HepG2 (cell line): ENCODE data around the gene PITPNM2. TPM values are rescaled to one million over a fixed set of nuclear protein-coding genes. Genes with fewer than 3 reads are reported as not detected.
A peak's percentile ranks its signal among the peaks of the same experiment; 100 is the strongest.

Source experiments
- ELF1 ChIP-seq: sonication (generic); formaldehyde crosslinking; IDR thresholded peaks from 2 replicates; pipeline ENCODE4 v1.4.0; 2020; ENCODE audit warnings: missing genetic modification reagents
- ELK4 ChIP-seq: sonication (generic); formaldehyde crosslinking; IDR thresholded peaks from 2 replicates; pipeline ENCODE4 v1.9.0; 2021; ENCODE audit warnings: missing genetic modification reagents, borderline replicate concordance
- FOXA3 ChIP-seq: IDR thresholded peaks from 2 replicates; pipeline ENCODE4 v1.6.1; 2016; ENCODE audit warnings: missing genetic modification reagents, missing compliant biosample characterization
- ISX ChIP-seq: sonication (generic); formaldehyde crosslinking; conservative IDR thresholded peaks from 2 replicates; pipeline ENCODE4 v1.5.0; 2020; ENCODE audit warnings: missing genetic modification reagents
- RXRA ChIP-seq: sonication (generic); formaldehyde crosslinking; IDR thresholded peaks from 2 replicates; pipeline ENCODE4 v1.5.1; 2020; ENCODE audit warnings: missing genetic modification reagents
- SMARCE1 ChIP-seq: fragments of 450-650 bp; IDR thresholded peaks from 2 replicates; pipeline ENCODE4 v1.6.1; 2017; ENCODE audit warnings: borderline replicate concordance
- SOX6 ChIP-seq, 2 experiments: fragments of 450-650 bp in 1 of 2; sonication (generic) in 1 of 2; formaldehyde crosslinking in 1 of 2; IDR thresholded peaks; 2 replicates each; pipeline versions ENCODE4 v1.4.0 to v1.6.1; 2017 to 2020; ENCODE audit warnings: antibody characterized with exemption in 1 of 2, mild to moderate bottlenecking in 1 of 2, missing genetic modification reagents in 1 of 2
- SRSF1 ChIP-seq: fragments of 200-400 bp; formaldehyde crosslinking; optimal IDR thresholded peaks from 2 replicates; pipeline ENCODE3; 2017; ENCODE audit warnings: mild to moderate bottlenecking, low read depth, low read length, moderate library complexity
- STAT6 ChIP-seq: sonication (generic); formaldehyde crosslinking; IDR thresholded peaks from 2 replicates; pipeline ENCODE4 v1.4.0; 2020; ENCODE audit warnings: missing genetic modification reagents, mild to moderate bottlenecking, borderline replicate concordance
- TEF ChIP-seq: sonication (generic); formaldehyde crosslinking; IDR thresholded peaks from 2 replicates; pipeline ENCODE4 v1.5.0; 2020; ENCODE audit warnings: missing genetic modification reagents
- ZFP36L2 ChIP-seq: sonication (generic); formaldehyde crosslinking; IDR thresholded peaks from 2 replicates; pipeline ENCODE4 v1.4.0; 2020; ENCODE audit warnings: missing genetic modification reagents
- ZFX ChIP-seq: sonication (generic); formaldehyde crosslinking; IDR thresholded peaks from 2 replicates; pipeline ENCODE4 v1.4.0; 2020; ENCODE audit warnings: mild to moderate bottlenecking, low read depth, missing genetic modification reagents, moderate library complexity
- ZNF18 ChIP-seq: sonication (generic); formaldehyde crosslinking; IDR thresholded peaks from 2 replicates; pipeline ENCODE4 v1.8.0; 2022; ENCODE audit warnings: mild to moderate bottlenecking, missing genetic modification reagents; ENCODE audit not compliant: insufficient replicate concordance
- ZNF207 ChIP-seq: fragments of 450-650 bp; IDR thresholded peaks from 2 replicates; pipeline ENCODE4 v1.6.1; 2016; ENCODE audit warnings: antibody characterized with exemption, borderline replicate concordance
- ZNF234 ChIP-seq: sonication (generic); formaldehyde crosslinking; conservative IDR thresholded peaks from 2 replicates; pipeline ENCODE4 v1.5.1; 2020; ENCODE audit warnings: mild to moderate bottlenecking, missing genetic modification reagents
- ZNF280B ChIP-seq: sonication (generic); formaldehyde crosslinking; IDR thresholded peaks from 2 replicates; pipeline ENCODE4 v1.5.0; 2020; ENCODE audit warnings: missing genetic modification reagents, mild to moderate bottlenecking, borderline replicate concordance
- ZNF513 ChIP-seq: sonication (generic); formaldehyde crosslinking; conservative IDR thresholded peaks from 2 replicates; pipeline ENCODE4 v1.5.0; 2020; ENCODE audit warnings: missing genetic modification reagents
- ZNF776 ChIP-seq: sonication (generic); formaldehyde crosslinking; IDR thresholded peaks from 2 replicates; pipeline ENCODE4 v1.4.0; 2020; ENCODE audit warnings: mild to moderate bottlenecking, missing genetic modification reagents
- ZNF850 ChIP-seq: sonication (generic); formaldehyde crosslinking; conservative IDR thresholded peaks from 2 replicates; pipeline ENCODE4 v1.9.0; 2021; ENCODE audit warnings: mild to moderate bottlenecking, missing genetic modification reagents
- polyA plus RNA-seq, 8 experiments: library from polyadenylated mRNA; depleted of rRNA in 3 of 8; stranded (reverse) in 7 of 8; unstranded in 1 of 8; fragments of >200 nt; fragmentation: Illumina TruSeq in 4 of 8; extraction: Trizol in 4 of 8; gene quantifications; 2 replicates each; pipeline versions ENCODE4 v1.2.1 to v1.2.3, GENCODE V29; 2011 to 2016; ENCODE audit warnings: low read depth in 4 of 8, missing spikeins in 1 of 8, mixed read lengths in 1 of 8; ENCODE audit not compliant: insufficient read depth in 1 of 8
- total RNA-seq, 5 experiments: library from RNA; depleted of rRNA; stranded (reverse); fragments of >200 nt; fragmentation: Illumina TruSeq; extraction: Trizol; gene quantifications; 2 replicates each; pipeline ENCODE4 v1.2.3, GENCODE V29; 2016; ENCODE audit warnings: low read depth in 1 of 5

PITPNM2 gene
- total and polyA plus RNA-seq, 2 of the 13 experiments (the other 11 are each of a cell fraction or from before 2014, with no cell fraction given), result 4.2 to 5.3 TPM

GRCh38 chr12:123150275-123150743 is 581 bp downstream of the PITPNM2 start (continued):
- no peak for TF ChIP-seq STAT6 (CRISPR knock-in tag)
- no peak for TF ChIP-seq SMARCE1
- TF ChIP-seq ZNF776 (CRISPR knock-in tag), result 0 out of 2 replicates have a peak, but pooled peaks have one; percentile 32
- TF ChIP-seq ELK4 (CRISPR knock-in tag), result no peak
- TF ChIP-seq ZNF207, result no peak
- TF ChIP-seq ELF1 (CRISPR knock-in tag), result no peak
- no peak for TF ChIP-seq ISX (CRISPR knock-in tag)
- no peak for TF ChIP-seq ZNF850 (CRISPR knock-in tag)
- TF ChIP-seq ZFP36L2 (CRISPR knock-in tag), result no peak
- no peak for TF ChIP-seq SOX6 (IDR thresholded peaks at IDR 0.05)
- no peak for TF ChIP-seq SOX6 (CRISPR knock-in tag; IDR thresholded peaks at IDR 0.05)
- TF ChIP-seq FOXA3 (CRISPR knock-in tag), result no peak
- no peak for TF ChIP-seq SRSF1
- no peak for TF ChIP-seq ZNF513 (CRISPR knock-in tag)
- TF ChIP-seq ZNF18 (CRISPR knock-in tag), result no peak
- peak; percentile 66 for TF ChIP-seq ZFX (CRISPR knock-in tag)
- TF ChIP-seq TEF, result no peak
- TF ChIP-seq RXRA (CRISPR knock-in tag), result no peak
- no peak for TF ChIP-seq ZNF280B (CRISPR knock-in tag)
- TF ChIP-seq ZNF234 (CRISPR knock-in tag), result no peak
